Epidermal melanocyte (primary cell): ENCODE data around the gene ADARB2.

Source experiments
- DNase-seq: peaks from one replicate; pipeline ENCODE4 v3.0.0; 2011; ENCODE audit warnings: low spot score; ENCODE audit not compliant: insufficient read length

Gene ADARB2

DNA sequence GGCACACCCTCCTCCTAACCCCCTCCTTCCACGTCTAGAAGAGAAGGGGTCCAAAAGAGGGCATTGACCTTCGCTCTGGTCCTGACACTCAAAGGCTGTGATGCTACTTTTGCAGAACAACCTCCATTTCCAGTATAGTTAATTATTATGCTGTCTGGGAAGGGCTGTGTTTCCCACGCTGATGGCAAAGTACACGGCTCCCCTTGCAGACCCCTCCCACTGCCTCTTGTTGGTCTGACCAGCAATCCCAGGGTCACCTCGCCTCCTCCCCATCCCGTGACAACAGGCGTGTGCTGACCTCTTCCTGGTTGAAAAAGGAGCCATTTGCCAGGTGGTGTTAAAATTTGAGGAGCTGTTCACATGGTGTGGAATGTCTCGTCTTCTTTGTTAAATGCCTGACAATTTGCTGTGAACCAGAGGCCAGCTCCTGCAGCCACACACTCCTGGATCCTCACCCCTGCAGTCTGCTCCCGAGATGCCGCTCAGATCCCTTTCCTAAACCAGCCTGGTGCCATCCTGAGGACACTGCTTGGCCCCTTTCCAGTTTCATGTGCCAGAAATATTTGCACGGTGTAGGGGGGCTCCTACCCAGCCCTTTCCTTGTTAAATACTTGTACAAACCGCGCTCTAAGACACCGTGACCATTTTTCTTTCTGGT lies 359.5 kb downstream of the ADARB2 start:
- DNase-seq: no peak

- no peak for DNase-seq
Observed at GRCh38 chr10:1377231-1377630, 360.1 kb downstream of the ADARB2 start.

DNA sequence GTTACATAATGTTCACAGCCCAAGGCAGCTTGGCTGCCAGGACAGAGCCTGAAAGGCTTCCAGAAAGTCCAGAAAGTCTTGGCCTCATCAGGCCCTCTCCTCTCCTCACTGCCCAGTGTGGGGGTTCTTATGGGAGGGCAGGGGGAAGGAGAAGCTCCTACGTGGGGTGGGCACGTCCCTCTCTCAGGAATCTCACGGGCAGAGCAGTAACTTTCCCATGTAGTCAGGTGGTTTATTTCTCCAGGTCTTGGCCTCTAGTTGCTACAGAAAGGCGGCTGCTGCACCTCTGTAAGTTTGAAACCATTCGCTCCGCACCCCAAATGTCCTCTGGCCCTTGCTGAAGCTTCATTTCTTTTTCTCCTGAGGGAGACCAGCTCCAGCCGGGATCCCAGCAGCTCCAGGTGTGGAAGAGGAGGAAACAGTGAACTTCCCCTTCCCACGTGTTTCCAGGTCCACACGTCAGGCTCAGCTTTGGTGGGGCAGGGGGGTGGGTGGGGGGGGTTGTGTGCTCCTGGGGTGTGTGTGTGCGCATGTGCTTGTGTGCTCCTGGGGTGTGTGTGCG lies 360.9 kb downstream of the ADARB2 start:
- no peak for DNase-seq

DNA sequence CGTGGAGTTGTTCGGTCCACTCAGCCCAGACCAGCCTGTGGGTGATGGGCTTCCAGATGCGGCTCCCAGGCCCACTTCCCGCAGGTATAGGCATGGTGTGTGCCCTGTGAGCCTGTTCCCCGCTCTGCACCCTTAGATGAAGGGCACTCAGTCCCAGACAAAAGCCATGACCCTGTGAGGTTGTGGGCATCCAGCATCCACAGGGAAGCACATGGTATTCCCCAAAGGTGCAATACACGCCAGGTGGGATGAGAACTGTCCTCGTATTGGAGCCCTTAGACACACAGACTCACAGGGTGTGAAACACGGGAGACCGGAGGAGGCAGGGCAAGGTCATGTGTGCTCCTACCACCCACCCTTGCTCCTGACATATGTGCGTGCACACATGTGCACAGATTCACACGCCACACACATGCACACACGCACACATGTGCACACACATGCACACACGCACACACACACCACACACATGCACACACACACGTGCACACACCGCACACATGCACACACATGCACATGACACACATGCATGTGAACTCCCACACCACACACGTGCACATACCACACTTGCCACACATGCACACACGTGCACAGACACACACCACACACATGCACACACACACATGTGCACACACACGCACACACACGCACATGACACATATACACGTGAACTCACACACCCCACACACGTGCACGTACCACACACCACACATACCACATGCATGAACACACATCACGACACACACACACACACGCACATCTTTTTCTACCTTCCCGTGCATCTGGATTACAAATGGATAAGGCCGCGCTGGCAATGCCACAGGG lies 361.8 kb downstream of the ADARB2 start:
- no peak for DNase-seq

- no peak for DNase-seq
Observed at GRCh38 chr10:1374511-1375345, 362.6 kb downstream of the ADARB2 start.

DNA sequence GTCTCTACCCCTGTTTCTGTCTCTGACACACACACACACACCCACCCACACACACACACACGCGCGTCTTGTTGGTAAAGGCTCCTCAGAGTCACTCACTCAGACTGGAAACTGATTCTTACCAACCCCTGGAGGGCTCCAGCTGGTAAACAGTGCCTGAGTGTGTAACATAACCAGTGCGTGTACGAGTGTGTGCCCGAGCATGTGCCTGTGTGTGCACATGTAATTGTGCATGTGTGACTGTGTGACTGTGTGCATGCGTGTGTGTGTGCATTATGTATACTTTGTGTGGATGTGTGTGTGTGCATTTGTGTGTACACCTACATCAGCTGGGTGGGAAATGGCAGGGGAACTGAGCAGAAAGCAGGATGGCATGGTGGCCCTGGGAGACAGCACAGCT lies 364.0 kb downstream of the ADARB2 start:
- DNase-seq: no peak

DNA sequence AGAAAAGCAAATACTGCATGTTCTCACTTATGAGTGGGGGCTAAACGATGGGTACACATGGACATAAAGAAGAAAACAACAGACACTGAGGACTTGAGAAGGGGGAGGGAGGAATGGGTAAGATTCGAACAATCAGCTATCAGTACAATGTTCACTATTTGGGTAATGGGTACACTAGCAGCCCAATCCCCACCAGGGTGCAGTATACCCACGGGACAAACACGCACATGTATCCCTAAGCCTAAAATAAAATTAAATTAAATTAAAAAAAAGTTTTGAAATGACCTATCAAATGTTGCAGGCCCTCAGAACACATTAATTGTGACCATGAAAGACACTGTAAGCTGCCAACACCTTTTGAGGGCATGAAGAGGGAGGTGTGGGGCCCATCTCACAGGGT lies 365.1 kb downstream of the ADARB2 start:
- no peak for DNase-seq

- DNase-seq: no peak
Observed at GRCh38 chr10:1370298-1370697, 367.0 kb downstream of the ADARB2 start.

GRCh38 chr10:1369665-1370064 lies 367.7 kb downstream of the ADARB2 start:
- no peak for DNase-seq

DNA sequence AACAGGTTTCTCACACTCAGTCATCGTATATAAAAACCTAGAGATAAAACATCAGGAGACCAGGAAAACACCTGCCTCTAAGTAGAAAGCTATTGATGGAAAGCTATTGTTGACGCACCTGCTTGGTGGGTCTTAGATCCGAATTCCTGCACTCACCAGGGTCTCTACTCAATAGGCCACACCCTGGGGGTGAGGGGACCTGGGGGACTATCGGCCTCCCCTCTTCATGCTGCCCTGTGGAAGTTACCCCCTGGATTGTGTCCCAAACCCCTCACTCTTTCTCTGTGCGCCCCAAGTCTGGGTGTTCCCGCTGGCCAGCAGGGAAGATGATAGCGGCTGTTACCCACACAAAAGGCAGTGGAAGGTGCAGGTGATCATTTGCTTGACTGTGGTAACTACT lies 368.1 kb downstream of the ADARB2 start:
- DNase-seq: no peak

DNA sequence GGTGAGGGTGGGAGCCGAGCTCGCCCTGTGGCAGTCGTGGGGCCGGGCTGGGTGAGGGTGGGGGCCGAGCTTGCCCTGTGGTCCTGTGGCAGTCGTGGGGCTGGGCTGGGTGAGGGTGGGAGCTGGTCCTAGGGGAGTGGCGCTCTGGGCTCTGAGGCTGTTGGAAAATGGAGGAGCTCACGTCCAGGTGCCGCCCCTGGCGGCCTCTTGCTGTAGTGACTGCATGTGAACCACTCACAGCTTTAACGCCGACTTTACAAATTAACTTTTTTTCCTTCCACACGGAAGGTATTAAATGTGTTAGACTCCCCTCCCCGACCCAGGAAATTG lies 368.5 kb downstream of the ADARB2 start:
- DNase-seq: no peak

GRCh38 chr10:1367938-1368841 lies 369.1 kb downstream of the ADARB2 start:
- DNase-seq: no peak

- DNase-seq: no peak
Observed at GRCh38 chr10:1366811-1367425, 370.4 kb downstream of the ADARB2 start.

DNA sequence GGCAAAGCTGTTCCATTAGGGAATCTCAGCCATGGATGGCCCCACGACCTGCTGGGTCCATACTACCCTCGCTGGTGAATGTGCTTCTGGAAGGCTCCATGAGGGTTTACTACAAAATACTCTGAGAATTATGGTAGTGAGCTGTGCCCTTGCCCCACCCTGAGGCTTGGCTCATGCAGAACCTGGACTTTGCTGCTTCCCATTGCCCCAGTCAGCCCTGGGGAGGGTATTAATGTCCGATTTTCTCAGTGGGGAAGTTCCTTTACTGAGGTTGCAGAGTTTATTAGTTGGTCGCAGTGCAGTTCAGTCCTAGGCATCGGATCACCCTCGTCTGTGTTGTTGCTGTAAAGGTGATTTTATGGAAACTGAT lies 371.0 kb downstream of the ADARB2 start:
- DNase-seq: no peak

GRCh38 chr10:1365540-1366321 lies 371.6 kb downstream of the ADARB2 start:
- no peak for DNase-seq

DNA sequence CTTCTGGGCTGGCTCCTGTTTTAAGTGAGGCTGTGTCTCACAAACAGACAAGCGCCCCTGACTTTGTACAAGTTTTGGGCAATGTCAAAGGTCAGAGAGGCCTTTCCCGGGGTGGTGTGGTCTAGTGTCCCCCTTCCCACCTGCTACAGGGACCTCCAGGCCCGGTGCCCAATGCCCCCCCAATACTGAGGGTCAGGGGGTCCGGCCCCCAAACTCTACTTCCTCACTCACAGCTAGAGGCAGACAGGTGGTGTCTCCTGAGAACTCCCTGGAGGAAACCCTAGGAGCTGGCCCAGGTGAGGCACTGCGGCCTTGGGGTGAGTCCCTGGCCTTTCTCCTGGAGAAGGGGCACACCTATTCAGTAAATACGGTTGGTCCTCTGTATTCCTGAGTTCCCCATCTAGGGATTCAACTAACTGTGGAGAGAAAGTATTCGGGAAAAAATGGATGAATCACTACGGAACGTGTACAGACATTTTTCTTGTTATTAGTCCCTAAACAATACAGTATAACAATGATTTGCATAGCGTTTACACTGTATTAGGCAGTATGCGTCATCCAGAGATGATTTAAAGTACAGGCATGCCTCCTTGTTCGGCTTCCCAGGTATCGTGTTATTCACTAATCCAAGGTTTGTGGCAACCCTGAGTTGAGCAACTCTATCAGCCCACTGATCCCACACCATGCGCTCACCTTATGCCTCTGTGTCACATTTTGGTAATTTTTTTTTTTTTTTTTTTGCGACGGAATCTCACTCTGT lies 373.0 kb downstream of the ADARB2 start:
- DNase-seq: no peak

- no peak for DNase-seq
Observed at GRCh38 chr10:1363446-1364121, 373.7 kb downstream of the ADARB2 start.
